HFFc6 (cell line): ENCODE data around the gene MLLT3. TPM values are rescaled to one million over a fixed set of nuclear protein-coding genes. Genes with fewer than 3 reads are reported as not detected.

Experiments used
- DNase-seq: peaks from one replicate; pipeline ENCODE4 v3.0.0-alpha.2; 2018
- H3K27ac Mint-ChIP-seq: 2 replicates; pipeline ENCODE4 v1.8.0; 2020; ENCODE audit warnings: mild to moderate bottlenecking, mixed read lengths
- H3K27me3 Mint-ChIP-seq: 2 replicates; pipeline ENCODE4 v1.8.0; 2021; ENCODE audit warnings: mild to moderate bottlenecking, moderate library complexity, mixed read lengths; ENCODE audit not compliant: insufficient read depth
- H3K36me3 Mint-ChIP-seq: 2 replicates; pipeline ENCODE4 v1.8.0; 2021; ENCODE audit warnings: low read depth, mixed read lengths
- H3K4me1 Mint-ChIP-seq: 2 replicates; pipeline ENCODE4 v1.8.0; 2020; ENCODE audit warnings: low read depth, mixed read lengths
- H3K4me3 Mint-ChIP-seq: 2 replicates; pipeline ENCODE4 v1.8.0; 2020; ENCODE audit warnings: mild to moderate bottlenecking, moderate library complexity, mixed read lengths
- H3K9me3 Mint-ChIP-seq: 2 replicates; pipeline ENCODE4 v1.8.0; 2020; ENCODE audit warnings: mild to moderate bottlenecking, mixed read lengths
- CTCF ChIP-seq: fragments of 200-600 bp; sonication (generic); IDR thresholded peaks from 2 replicates; pipeline ENCODE4 v1.5.0; 2021; ENCODE audit warnings: antibody characterized with exemption, mild to moderate bottlenecking
- total RNA-seq, 6 experiments: library from RNA; stranded (reverse); fragmentation: NEBNext Ultra II Directional; extraction: Animal tissue kit (Norgen Biotek cat#: 25700); gene quantifications; 2 replicates in 1 of 6; 3 replicates in 5 of 6; pipeline ENCODE4 v1.2.3, GENCODE V29; 2021

The MLLT3 gene
- total RNA-seq, 6 experiments from 2014 or later, result 23.1 to 27.5 (median 24.7) TPM

- Mint-ChIP-seq H3K27ac (no peak overlapping the region), H3K4me3 (no peak overlapping the region), H3K27me3 (no peaks in the 10 kb centered on the region), H3K36me3 (no peaks in the 10 kb centered on the region), H3K9me3 (no peaks in the 10 kb centered on the region), H3K4me1 (peaks cover 11% of the 10 kb centered on the region)
- TF ChIP-seq CTCF, result no peak
- DNase-seq, result no peak
Measured at GRCh38 chr9:20491612-20492011, 130.7 kb downstream of the MLLT3 start.

- H3K27me3 Mint-ChIP-seq, result no peaks in the 10 kb centered on the region
- no peaks in the 10 kb centered on the region for H3K36me3 Mint-ChIP-seq
- TF ChIP-seq CTCF, result no peak
- no peak overlapping the region for H3K4me3 Mint-ChIP-seq
- H3K27ac Mint-ChIP-seq, result no peak overlapping the region
- peaks cover 11% of the 10 kb centered on the region for H3K4me1 Mint-ChIP-seq
- no peak for DNase-seq
- no peaks in the 10 kb centered on the region for H3K9me3 Mint-ChIP-seq
Measured at GRCh38 chr9:20490246-20490834, 132.0 kb downstream of the MLLT3 start.

GRCh38 chr9:20488691-20489090, 133.6 kb downstream of the MLLT3 start:
- H3K27me3 Mint-ChIP-seq, result no peaks in the 10 kb centered on the region
- no peaks in the 10 kb centered on the region for H3K36me3 Mint-ChIP-seq
- no peaks in the 10 kb centered on the region for H3K9me3 Mint-ChIP-seq
- no peak for TF ChIP-seq CTCF
- H3K4me3 Mint-ChIP-seq, result no peak overlapping the region
- no peak for DNase-seq
- H3K27ac Mint-ChIP-seq, result no peak overlapping the region
- peaks cover 7% of the 10 kb centered on the region for H3K4me1 Mint-ChIP-seq

GRCh38 chr9:20486552-20486951, 135.7 kb downstream of the MLLT3 start:
- Mint-ChIP-seq H3K4me3 (no peak overlapping the region), H3K4me1 (no peaks in the 10 kb centered on the region; the same call in 1 of the 2 replicates), H3K36me3 (no peaks in the 10 kb centered on the region)

GRCh38 chr9:20481437-20481836, 140.9 kb downstream of the MLLT3 start:
- H3K27me3 Mint-ChIP-seq, result no peaks in the 10 kb centered on the region

More at GRCh38 chr9:20486552-20486951, 135.7 kb downstream of the MLLT3 start:
- Mint-ChIP-seq H3K9me3 (no peaks in the 10 kb centered on the region), H3K27ac (no peak overlapping the region), H3K27me3 (no peaks in the 10 kb centered on the region)
- no peak for DNase-seq
- no peak for TF ChIP-seq CTCF

More at GRCh38 chr9:20481437-20481836, 140.9 kb downstream of the MLLT3 start:
- no peaks in the 10 kb centered on the region for H3K9me3 Mint-ChIP-seq
- H3K36me3 Mint-ChIP-seq, result no peaks in the 10 kb centered on the region
- no peak for DNase-seq
- no peak for TF ChIP-seq CTCF
- peaks cover 19% of the 10 kb centered on the region for H3K4me1 Mint-ChIP-seq
- H3K27ac Mint-ChIP-seq, result no peak overlapping the region
- no peak overlapping the region for H3K4me3 Mint-ChIP-seq
